ENCODE results near the gene DMRT1.
"Not testable (repeated sequence)": the region's sequence is repeated elsewhere in the genome, so short reads cannot be mapped to it uniquely, and the experiment has no call there.

DMRT1 gene

DNA sequence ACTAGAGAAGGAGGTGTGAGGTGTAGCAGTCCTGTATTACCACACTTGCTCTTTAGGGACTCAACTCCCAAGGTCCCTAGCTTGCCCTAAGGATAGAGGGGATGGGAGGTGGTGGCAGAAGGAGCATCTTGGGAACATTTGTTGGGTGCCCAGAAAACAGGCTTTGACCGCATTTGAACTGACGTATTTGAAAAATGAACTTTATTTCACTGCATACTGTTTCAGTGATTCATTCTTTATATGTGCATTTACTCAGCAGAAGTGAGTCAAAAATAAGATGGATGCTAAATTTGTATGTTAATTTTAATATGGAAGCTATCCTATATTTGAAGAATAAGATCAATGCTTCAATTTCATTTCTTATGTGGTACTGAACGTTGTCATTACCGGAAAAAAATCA is 153.7 kb downstream of the DMRT1 start:
- Histone ChIP-seq H3K4me1 (ENCODE audit: insufficient read depth, low read length) (no peaks in the 10 kb centered on the region), H3K4me3 (ENCODE audit: low read length) (no peak overlapping the region), H3K9me3 (ENCODE audit: insufficient read depth, low read depth, low read length) (peaks cover 20% of the 10 kb centered on the region), H3K36me3 (ENCODE audit: insufficient read depth, low read depth, low read length) (no peaks in the 10 kb centered on the region), H3K9ac (ENCODE audit: low read depth, low read length) (no peak overlapping the region), H3K27me3 (ENCODE audit: insufficient read depth, low read length) (peaks cover 14% of the 10 kb centered on the region; the same call in 1 of the 2 replicates), H3K27ac (ENCODE audit: low read length) (no peak overlapping the region)

- H3K27me3 ChIP-seq (ENCODE audit: insufficient read depth, low read length), result 0 out of 2 replicates have a peak, but pooled peaks cover 10% of the 10 kb centered on the region
- H3K36me3 ChIP-seq (ENCODE audit: insufficient read depth, low read depth, low read length), result no peaks in the 10 kb centered on the region
- no peaks in the 10 kb centered on the region for H3K4me1 ChIP-seq (ENCODE audit: insufficient read depth, low read length)
- H3K27ac ChIP-seq (ENCODE audit: low read length), result no peak overlapping the region
- H3K4me3 ChIP-seq (ENCODE audit: low read length), result no peak overlapping the region
- peaks cover 20% of the 10 kb centered on the region for H3K9me3 ChIP-seq (ENCODE audit: insufficient read depth, low read depth, low read length)
- H3K9ac ChIP-seq (ENCODE audit: low read depth, low read length), result no peak overlapping the region
These were observed 154.3 kb downstream of the DMRT1 start for GRCh38 chr9:995781-996180.

DNA sequence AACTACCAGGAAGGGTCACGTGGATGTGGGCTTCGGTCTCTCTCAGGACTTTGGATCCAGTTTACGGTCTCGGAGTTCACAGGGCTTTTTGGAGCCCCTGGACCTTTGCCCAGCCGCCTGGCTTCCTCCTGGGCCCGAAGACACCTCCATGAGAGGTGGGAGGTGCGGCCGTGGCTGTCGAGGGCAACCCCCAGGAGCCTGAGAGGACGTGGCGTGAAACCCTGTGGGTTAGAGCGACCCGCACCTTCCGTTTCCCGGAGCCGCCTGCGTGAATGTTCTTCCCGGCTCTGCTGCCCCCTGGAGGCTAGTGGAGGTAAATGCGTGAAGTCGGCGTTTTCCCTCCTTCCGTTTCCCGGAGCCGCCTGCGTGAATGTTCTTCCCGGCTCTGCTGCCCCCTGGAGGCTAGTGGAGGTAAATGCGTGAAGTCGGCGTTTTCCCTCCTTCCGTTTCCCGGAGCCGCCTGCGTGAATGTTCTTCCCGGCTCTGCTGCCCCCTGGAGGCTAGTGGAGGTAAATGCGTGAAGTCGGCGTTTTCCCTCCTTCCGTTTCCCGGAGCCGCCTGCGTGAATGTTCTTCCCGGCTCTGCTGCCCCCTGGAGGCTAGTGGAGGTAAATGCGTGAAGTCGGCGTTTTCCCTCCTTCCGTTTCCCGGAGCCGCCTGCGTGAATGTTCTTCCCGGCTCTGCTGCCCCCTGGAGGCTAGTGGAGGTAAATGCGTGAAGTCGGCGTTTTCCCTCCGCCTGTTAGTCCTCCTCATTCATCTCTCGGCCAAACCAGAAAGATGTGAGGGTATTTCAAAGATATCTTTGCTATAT is 157.0 kb downstream of the DMRT1 start:
- not testable (repeated sequence) for H3K36me3 ChIP-seq (ENCODE audit: insufficient read depth, low read depth, low read length); H3K4me1 ChIP-seq (ENCODE audit: insufficient read depth, low read length); H3K4me3 ChIP-seq (ENCODE audit: low read length); H3K27ac ChIP-seq (ENCODE audit: low read length); H3K9ac ChIP-seq (ENCODE audit: low read depth, low read length); H3K27me3 ChIP-seq (ENCODE audit: insufficient read depth, low read length)
- peaks cover 20% of the 10 kb centered on the region for H3K9me3 ChIP-seq (ENCODE audit: insufficient read depth, low read depth, low read length)

GRCh38 chr9:1001838-1002237 is 160.3 kb downstream of the DMRT1 start:
- Histone ChIP-seq H3K4me1 (ENCODE audit: insufficient read depth, low read length) (no peaks in the 10 kb centered on the region), H3K9ac (ENCODE audit: low read depth, low read length) (no peak overlapping the region), H3K9me3 (ENCODE audit: insufficient read depth, low read depth, low read length) (peaks cover 20% of the 10 kb centered on the region), H3K27me3 (ENCODE audit: insufficient read depth, low read length) (no peaks in the 10 kb centered on the region), H3K4me3 (ENCODE audit: low read length) (no peak overlapping the region), H3K36me3 (ENCODE audit: insufficient read depth, low read depth, low read length) (no peaks in the 10 kb centered on the region), H3K27ac (ENCODE audit: low read length) (no peak overlapping the region)

DNA sequence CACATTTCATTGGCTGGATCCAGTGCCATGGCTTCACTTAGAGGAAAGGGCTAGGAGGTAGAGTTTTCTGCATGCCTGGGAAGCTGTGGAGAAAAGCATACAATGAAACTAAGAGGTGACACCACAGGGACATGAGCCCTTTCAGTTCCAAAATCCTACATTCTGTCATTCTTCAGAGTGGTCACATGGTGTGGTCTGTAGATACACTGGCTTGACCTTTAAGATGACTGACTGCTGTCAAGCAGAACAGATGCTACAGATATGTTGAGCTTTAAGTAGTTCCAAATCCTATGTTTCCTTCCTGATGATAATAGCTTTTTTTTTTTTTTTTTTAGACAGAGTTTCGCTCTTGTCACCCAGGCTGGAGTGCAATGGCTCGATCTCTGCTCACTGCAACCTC is 161.2 kb downstream of the DMRT1 start:
- Histone ChIP-seq H3K4me3 (ENCODE audit: low read length) (no peak overlapping the region), H3K9me3 (ENCODE audit: insufficient read depth, low read depth, low read length) (peaks cover 20% of the 10 kb centered on the region), H3K27me3 (ENCODE audit: insufficient read depth, low read length) (no peaks in the 10 kb centered on the region), H3K9ac (ENCODE audit: low read depth, low read length) (no peak overlapping the region), H3K36me3 (ENCODE audit: insufficient read depth, low read depth, low read length) (no peaks in the 10 kb centered on the region), H3K27ac (ENCODE audit: low read length) (no peak overlapping the region), H3K4me1 (ENCODE audit: insufficient read depth, low read length) (no peaks in the 10 kb centered on the region)

DNA sequence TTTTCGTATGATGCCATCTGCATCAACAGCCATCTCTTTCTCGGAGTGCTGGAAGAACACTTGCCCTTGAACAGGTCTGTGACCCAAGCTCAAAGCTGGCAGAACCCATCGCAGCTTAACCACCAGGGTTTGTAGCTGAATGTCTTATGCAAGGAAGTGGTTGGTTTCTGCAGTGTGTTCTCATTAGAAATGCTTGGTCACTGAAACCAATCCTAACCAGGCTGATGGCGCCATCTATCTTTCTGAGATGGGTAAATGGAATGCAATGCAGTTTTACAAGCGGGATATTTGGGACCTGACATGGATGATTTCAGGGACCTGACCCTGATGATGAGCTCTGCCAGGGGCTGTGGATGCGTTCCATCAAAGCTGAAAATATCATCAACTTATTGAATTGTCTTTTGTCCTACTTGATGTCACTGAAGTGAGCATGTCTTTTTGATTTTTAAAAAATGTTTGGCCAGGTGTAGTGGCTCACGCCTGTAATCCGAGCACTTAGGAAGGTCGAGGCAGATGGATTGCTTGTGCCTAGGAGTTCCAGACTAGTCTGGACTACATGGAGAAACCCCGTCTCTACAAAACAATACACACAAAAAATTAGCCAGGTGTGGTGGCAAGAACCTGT is 163.7 kb downstream of the DMRT1 start:
- Histone ChIP-seq H3K36me3 (ENCODE audit: insufficient read depth, low read depth, low read length) (no peaks in the 10 kb centered on the region), H3K4me3 (ENCODE audit: low read length) (no peak overlapping the region), H3K4me1 (ENCODE audit: insufficient read depth, low read length) (no peaks in the 10 kb centered on the region), H3K9me3 (ENCODE audit: insufficient read depth, low read depth, low read length) (peaks cover under 1% of the 10 kb centered on the region; the same call in 1 of the 2 replicates), H3K9ac (ENCODE audit: low read depth, low read length) (no peak overlapping the region), H3K27me3 (ENCODE audit: insufficient read depth, low read length) (peaks cover 10% of the 10 kb centered on the region), H3K27ac (ENCODE audit: low read length) (no peak overlapping the region)

DNA sequence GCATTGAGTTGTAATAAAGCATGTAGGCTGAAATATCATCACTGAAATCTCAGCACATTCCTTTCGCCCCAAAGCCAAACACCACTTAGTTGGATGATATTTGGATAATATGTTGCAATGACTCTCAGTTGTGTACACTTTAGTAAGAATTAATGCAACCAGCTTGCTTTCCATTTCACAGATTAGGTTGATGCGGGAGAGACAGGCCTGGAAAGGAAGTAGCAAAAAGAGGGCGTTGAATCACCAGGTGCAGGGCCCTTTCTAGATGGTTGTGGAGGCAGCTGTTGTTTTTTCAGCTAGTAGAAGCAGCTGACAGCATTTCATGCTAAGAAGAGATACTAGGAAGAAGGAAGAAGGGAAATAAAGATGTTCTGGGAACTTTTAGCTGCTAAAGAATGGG is 165.8 kb downstream of the DMRT1 start:
- Histone ChIP-seq H3K27me3 (ENCODE audit: insufficient read depth, low read length) (peaks cover 10% of the 10 kb centered on the region), H3K9ac (ENCODE audit: low read depth, low read length) (no peak overlapping the region), H3K4me1 (ENCODE audit: insufficient read depth, low read length) (no peaks in the 10 kb centered on the region), H3K4me3 (ENCODE audit: low read length) (no peak overlapping the region), H3K36me3 (ENCODE audit: insufficient read depth, low read depth, low read length) (no peaks in the 10 kb centered on the region), H3K9me3 (ENCODE audit: insufficient read depth, low read depth, low read length) (no peaks in the 10 kb centered on the region), H3K27ac (ENCODE audit: low read length) (no peak overlapping the region)

DNA sequence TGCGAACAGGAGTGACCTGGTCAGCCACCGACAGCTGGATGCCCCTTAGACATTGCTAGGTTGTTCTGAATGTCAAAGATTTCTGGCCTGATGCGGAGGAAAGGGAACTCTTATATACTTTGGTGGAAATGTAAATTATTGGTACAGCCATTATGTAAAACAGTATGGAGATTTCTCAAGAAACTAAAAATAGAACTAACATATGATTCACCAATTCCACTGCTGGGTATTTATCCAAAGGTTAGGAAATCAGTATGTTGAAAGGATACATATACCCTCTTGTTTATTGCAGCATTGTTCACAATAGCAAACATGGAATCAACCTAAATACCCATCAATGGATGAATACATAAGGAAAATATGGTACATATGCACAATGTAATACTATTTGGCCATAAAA is 166.7 kb downstream of the DMRT1 start:
- no peak overlapping the region for H3K4me3 ChIP-seq (ENCODE audit: low read length)
- peaks cover 10% of the 10 kb centered on the region for H3K27me3 ChIP-seq (ENCODE audit: insufficient read depth, low read length)
- H3K36me3 ChIP-seq (ENCODE audit: insufficient read depth, low read depth, low read length), result no peaks in the 10 kb centered on the region
- no peak overlapping the region for H3K27ac ChIP-seq (ENCODE audit: low read length)
- H3K9me3 ChIP-seq (ENCODE audit: insufficient read depth, low read depth, low read length), result no peaks in the 10 kb centered on the region
- no peaks in the 10 kb centered on the region for H3K4me1 ChIP-seq (ENCODE audit: insufficient read depth, low read length)
- no peak overlapping the region for H3K9ac ChIP-seq (ENCODE audit: low read depth, low read length)

DNA sequence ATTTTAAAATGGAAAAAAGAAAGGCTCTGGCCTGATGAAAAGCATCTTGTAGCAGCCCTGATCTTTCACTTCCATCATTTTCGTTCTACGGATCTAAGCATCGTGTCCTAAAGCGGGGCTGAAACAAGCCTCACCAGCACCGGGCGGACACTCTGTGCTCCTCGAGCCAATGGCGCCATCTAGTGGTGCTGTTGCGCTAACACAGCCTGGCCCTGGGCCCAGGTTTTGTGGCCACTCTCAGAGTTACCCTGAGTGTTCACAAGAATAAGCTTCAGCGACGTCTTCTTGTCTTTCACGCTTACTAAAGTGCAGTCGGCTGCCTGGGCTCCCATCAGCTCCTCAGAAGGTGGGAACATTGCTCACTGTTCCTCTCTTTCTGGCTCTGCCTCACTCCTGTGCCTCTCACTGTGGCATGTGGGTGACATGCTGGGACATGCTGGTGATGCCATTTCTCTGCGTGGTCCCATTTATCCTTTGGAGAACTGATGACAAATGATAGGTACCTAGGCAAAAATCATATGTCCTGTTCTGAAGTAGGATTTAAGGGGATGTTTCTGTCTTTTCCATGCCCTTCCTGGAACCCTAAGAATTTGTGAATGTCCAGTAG is 167.7 kb downstream of the DMRT1 start:
- Histone ChIP-seq H3K9ac (ENCODE audit: low read depth, low read length) (no peak overlapping the region), H3K4me3 (ENCODE audit: low read length) (no peak overlapping the region)

GRCh38 chr9:1013021-1013420 is 171.5 kb downstream of the DMRT1 start:
- Histone ChIP-seq H3K36me3 (ENCODE audit: insufficient read depth, low read depth, low read length) (no peaks in the 10 kb centered on the region), H3K4me3 (ENCODE audit: low read length) (no peak overlapping the region), H3K27ac (ENCODE audit: low read length) (no peak overlapping the region), H3K4me1 (ENCODE audit: insufficient read depth, low read length) (no peaks in the 10 kb centered on the region), H3K9ac (ENCODE audit: low read depth, low read length) (no peak overlapping the region), H3K27me3 (ENCODE audit: insufficient read depth, low read length) (peaks cover 16% of the 10 kb centered on the region), H3K9me3 (ENCODE audit: insufficient read depth, low read depth, low read length) (no peaks in the 10 kb centered on the region)

More for the DNA sequence above, 167.7 kb downstream of the DMRT1 start:
- H3K9me3 ChIP-seq (ENCODE audit: insufficient read depth, low read depth, low read length), result no peaks in the 10 kb centered on the region
- H3K27me3 ChIP-seq (ENCODE audit: insufficient read depth, low read length), result peaks cover 10% of the 10 kb centered on the region
- H3K36me3 ChIP-seq (ENCODE audit: insufficient read depth, low read depth, low read length), result no peaks in the 10 kb centered on the region
- no peaks in the 10 kb centered on the region for H3K4me1 ChIP-seq (ENCODE audit: insufficient read depth, low read length)
- no peak overlapping the region for H3K27ac ChIP-seq (ENCODE audit: low read length)

DNA sequence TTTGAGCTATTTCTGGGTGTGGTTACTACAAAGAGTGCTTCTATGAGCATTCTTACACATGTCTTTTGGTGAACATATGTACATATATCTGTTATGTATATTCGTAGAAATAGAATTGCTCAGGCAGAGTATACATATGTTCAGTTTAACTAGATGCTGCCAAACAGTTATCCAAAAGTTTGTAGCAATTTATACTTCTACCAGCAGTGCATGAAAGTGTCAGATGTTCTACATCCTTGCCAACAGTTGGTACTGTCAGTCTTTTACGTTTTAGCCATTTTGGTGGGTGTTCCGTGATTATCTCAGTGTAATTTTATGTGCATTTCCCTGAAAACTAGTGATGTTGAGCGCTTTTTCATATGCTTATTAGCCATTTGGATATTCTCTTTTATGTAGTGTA is 172.7 kb downstream of the DMRT1 start:
- peaks cover 7% of the 10 kb centered on the region for H3K27me3 ChIP-seq (ENCODE audit: insufficient read depth, low read length)
- no peaks in the 10 kb centered on the region for H3K9me3 ChIP-seq (ENCODE audit: insufficient read depth, low read depth, low read length)
- no peaks in the 10 kb centered on the region for H3K4me1 ChIP-seq (ENCODE audit: insufficient read depth, low read length)
- H3K4me3 ChIP-seq (ENCODE audit: low read length), result no peak overlapping the region
- H3K27ac ChIP-seq (ENCODE audit: low read length), result no peak overlapping the region
- H3K9ac ChIP-seq (ENCODE audit: low read depth, low read length), result no peak overlapping the region
- H3K36me3 ChIP-seq (ENCODE audit: insufficient read depth, low read depth, low read length), result no peaks in the 10 kb centered on the region

DNA sequence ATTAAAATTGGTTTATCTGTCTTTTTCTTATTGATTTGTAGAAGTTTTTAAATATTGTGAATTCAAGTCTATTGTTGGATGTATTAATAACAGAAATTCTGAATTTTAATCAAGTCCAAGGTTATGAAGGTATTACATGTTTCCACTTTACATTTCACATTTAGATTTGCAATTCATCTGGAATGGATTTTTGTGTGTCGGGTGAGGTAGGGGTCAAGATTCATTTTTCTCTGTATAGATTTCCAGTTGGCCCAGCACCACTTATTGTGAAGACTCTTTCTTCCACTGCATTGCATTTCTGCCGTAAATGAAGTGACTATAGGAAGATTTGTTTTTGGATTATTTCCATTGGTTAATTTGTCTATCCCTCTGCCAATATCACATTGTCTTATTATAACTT is 173.1 kb downstream of the DMRT1 start:
- Histone ChIP-seq H3K4me3 (ENCODE audit: low read length) (no peak overlapping the region), H3K27me3 (ENCODE audit: insufficient read depth, low read length) (peaks cover 7% of the 10 kb centered on the region), H3K4me1 (ENCODE audit: insufficient read depth, low read length) (no peaks in the 10 kb centered on the region), H3K27ac (ENCODE audit: low read length) (no peak overlapping the region), H3K36me3 (ENCODE audit: insufficient read depth, low read depth, low read length) (no peaks in the 10 kb centered on the region), H3K9me3 (ENCODE audit: insufficient read depth, low read depth, low read length) (no peaks in the 10 kb centered on the region), H3K9ac (ENCODE audit: low read depth, low read length) (no peak overlapping the region)
